ENCODE measurements around the gene F2RL2. TPM values are rescaled to one million over a fixed set of nuclear protein-coding genes. Genes with fewer than 3 reads are reported as not detected.

Gene F2RL2
- polyA plus RNA-seq, 1 donor from 2014 or later, result not detected

DNA sequence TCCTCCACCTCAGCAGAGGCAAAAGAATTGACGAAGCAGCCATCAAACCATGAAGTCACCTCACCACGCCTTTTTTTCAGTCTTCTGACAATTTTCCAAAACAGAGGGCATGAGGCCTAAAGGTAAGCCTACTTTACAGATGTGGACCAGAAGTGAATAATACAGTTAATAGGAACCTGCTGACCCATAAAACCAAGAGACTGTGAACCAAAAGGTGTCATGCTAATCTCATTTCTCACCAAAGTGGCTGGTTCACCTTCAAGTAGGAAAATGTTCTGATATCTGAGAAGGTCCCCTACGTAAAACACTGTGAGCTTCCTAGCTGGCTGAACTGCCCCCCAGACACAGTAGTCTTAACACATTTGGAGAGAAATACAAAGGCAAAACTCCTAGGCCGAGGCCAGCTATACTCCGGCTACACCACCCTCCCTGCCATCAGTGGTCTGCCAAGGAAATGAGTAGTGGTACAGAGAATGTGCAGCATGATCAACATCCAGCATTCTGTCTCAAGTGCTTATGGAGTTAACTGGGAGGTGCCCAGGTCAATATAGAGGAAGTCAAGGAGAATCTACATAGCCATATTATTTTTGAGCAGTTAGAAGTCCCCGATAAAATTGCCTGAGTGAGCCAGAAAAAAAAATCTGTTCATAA is 19.3 kb upstream of the F2RL2 start:
- Histone ChIP-seq H3K36me3 (ENCODE audit: insufficient read depth, low read length) (no peaks in the 10 kb centered on the region), H3K4me2 (ENCODE audit: low read length) (no peak overlapping the region), H3K27me3 (ENCODE audit: insufficient read depth, low read depth, low read length) (no peaks in the 10 kb centered on the region), H3K9me3 (ENCODE audit: low read length) (no peaks in the 10 kb centered on the region), H3F3A (ENCODE audit: insufficient read depth, low read length, poor library complexity, severe bottlenecking) (no peaks in the 10 kb centered on the region), H2AFZ (ENCODE audit: low read depth, low read length) (no peak overlapping the region), H3K9me2 (ENCODE audit: insufficient read depth, low read length) (no peaks in the 10 kb centered on the region), H4K20me1 (ENCODE audit: insufficient read depth) (no peaks in the 10 kb centered on the region), H3K79me2 (replicated peaks; ENCODE audit: insufficient read depth, low read length) (no peaks in the 10 kb centered on the region), H3K27ac (ENCODE audit: low read length) (no peak overlapping the region), H3K4me3 (ENCODE audit: low read length) (no peak overlapping the region), H3K9ac (ENCODE audit: low read length) (no peak overlapping the region)
- TF ChIP-seq EZH2 (IDR thresholded peaks at IDR 0.05; ENCODE audit: borderline replicate concordance, insufficient read depth, low read length, poor library complexity, severe bottlenecking), result no peak
- TF ChIP-seq, protein P1, sequence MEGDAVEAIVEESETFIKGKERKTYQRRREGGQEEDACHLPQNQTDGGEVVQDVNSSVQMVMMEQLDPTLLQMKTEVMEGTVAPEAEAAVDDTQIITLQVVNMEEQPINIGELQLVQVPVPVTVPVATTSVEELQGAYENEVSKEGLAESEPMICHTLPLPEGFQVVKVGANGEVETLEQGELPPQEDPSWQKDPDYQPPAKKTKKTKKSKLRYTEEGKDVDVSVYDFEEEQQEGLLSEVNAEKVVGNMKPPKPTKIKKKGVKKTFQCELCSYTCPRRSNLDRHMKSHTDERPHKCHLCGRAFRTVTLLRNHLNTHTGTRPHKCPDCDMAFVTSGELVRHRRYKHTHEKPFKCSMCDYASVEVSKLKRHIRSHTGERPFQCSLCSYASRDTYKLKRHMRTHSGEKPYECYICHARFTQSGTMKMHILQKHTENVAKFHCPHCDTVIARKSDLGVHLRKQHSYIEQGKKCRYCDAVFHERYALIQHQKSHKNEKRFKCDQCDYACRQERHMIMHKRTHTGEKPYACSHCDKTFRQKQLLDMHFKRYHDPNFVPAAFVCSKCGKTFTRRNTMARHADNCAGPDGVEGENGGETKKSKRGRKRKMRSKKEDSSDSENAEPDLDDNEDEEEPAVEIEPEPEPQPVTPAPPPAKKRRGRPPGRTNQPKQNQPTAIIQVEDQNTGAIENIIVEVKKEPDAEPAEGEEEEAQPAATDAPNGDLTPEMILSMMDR (IDR thresholded peaks at IDR 0.05; ENCODE audit: poor library complexity, severe bottlenecking), result no peak
- no peak for TF ChIP-seq POLR2AphosphoS5 (IDR thresholded peaks at IDR 0.05)
- TF ChIP-seq RAD21 (conservative IDR thresholded peaks at IDR 0.05), result no peak
- TF ChIP-seq EP300 (conservative IDR thresholded peaks at IDR 0.05; ENCODE audit: poor library complexity, severe bottlenecking), result no peak
- TF ChIP-seq SMC3 (conservative IDR thresholded peaks at IDR 0.05; ENCODE audit: poor library complexity), result no peak
- no peak for TF ChIP-seq MXI1 (conservative IDR thresholded peaks at IDR 0.05; ENCODE audit: poor library complexity, severe bottlenecking)
- no peak for TF ChIP-seq REST (IDR thresholded peaks at IDR 0.05; ENCODE audit: borderline replicate concordance)
- TF ChIP-seq TAF1 (IDR thresholded peaks at IDR 0.05; ENCODE audit: low read depth), result no peak

DNA sequence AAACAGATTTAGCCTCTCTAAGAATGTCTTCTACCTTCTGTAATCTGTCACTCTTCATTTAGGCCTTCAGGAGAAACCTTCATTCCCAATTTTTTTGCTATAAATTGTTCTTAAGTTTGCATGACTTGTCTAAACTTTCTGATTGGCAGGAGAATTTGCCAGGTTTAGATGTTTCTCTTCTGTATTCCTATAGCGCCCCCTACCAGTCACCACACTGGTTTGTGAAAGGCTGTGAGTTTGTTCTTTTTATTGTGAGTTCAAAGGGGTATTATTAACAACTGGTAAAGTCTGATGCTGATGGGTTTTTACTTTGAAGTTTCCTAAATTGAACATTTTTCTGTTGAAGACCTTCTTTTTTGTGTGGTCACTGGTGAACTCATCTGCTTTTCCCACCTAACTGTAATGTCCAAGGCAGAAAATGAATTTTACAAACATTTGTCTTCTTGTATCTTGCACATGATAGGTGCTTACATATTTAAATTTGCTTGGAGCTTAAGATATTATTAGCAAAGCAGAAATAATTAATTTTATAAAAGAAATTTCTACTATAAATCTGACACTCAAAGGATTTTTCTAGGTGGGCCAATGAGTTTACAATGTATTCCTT is 18.4 kb upstream of the F2RL2 start:
- H3K79me2 ChIP-seq (replicated peaks; ENCODE audit: insufficient read depth, low read length), result no peaks in the 10 kb centered on the region
- no peak overlapping the region for H3K9ac ChIP-seq (ENCODE audit: low read length)
- no peaks in the 10 kb centered on the region for H3F3A ChIP-seq (ENCODE audit: insufficient read depth, low read length, poor library complexity, severe bottlenecking)
- H2AFZ ChIP-seq (ENCODE audit: low read depth, low read length), result no peak overlapping the region
- H3K4me2 ChIP-seq (ENCODE audit: low read length), result no peak overlapping the region
- no peaks in the 10 kb centered on the region for H3K9me2 ChIP-seq (ENCODE audit: insufficient read depth, low read length)
- H3K4me3 ChIP-seq (ENCODE audit: low read length), result no peak overlapping the region
- H3K36me3 ChIP-seq (ENCODE audit: insufficient read depth, low read length), result no peaks in the 10 kb centered on the region
- no peaks in the 10 kb centered on the region for H3K27me3 ChIP-seq (ENCODE audit: insufficient read depth, low read depth, low read length)
- no peaks in the 10 kb centered on the region for H4K20me1 ChIP-seq (ENCODE audit: insufficient read depth)
- TF ChIP-seq POLR2AphosphoS5 (IDR thresholded peaks at IDR 0.05) (no peak), SMC3 (conservative IDR thresholded peaks at IDR 0.05; ENCODE audit: poor library complexity) (peak; percentile 21), EZH2 (IDR thresholded peaks at IDR 0.05; ENCODE audit: borderline replicate concordance, insufficient read depth, low read length, poor library complexity, severe bottlenecking) (no peak), EP300 (conservative IDR thresholded peaks at IDR 0.05; ENCODE audit: poor library complexity, severe bottlenecking) (no peak), MXI1 (conservative IDR thresholded peaks at IDR 0.05; ENCODE audit: poor library complexity, severe bottlenecking) (no peak), RAD21 (conservative IDR thresholded peaks at IDR 0.05) (peak; percentile 57), TAF1 (IDR thresholded peaks at IDR 0.05; ENCODE audit: low read depth) (no peak), REST (IDR thresholded peaks at IDR 0.05; ENCODE audit: borderline replicate concordance) (no peak)
- TF ChIP-seq, protein P1 (IDR thresholded peaks at IDR 0.05; ENCODE audit: poor library complexity, severe bottlenecking), result peak; percentile 55
- no peak overlapping the region for H3K27ac ChIP-seq (ENCODE audit: low read length)
- H3K9me3 ChIP-seq (ENCODE audit: low read length), result no peaks in the 10 kb centered on the region

Data from neural cell (in vitro differentiated cells).